ENCODE results near the gene ECT2L. TPM values are rescaled to one million over a fixed set of nuclear protein-coding genes. Genes with fewer than 3 reads are reported as not detected.

ECT2L gene
- total and polyA plus RNA-seq, 5 experiments from 2014 or later, result 0.05 to 0.26 TPM; not detected in 3

Other genes starting within 250 kb of the ECT2L start
- 10 to 100 TPM; 28.9 to 30.1 TPM for gene CCDC28A, start 22.3 kb upstream of the ECT2L start, total RNA-seq
- gene CCDC28A, start 22.3 kb upstream of the ECT2L start, polyA plus RNA-seq, result 10 to 100 TPM; 51.3 to 68.2 (median 51.8) TPM
- 10 to 100 TPM; 69.9 to 70.0 TPM for gene REPS1, start 192.2 kb downstream of the ECT2L start, total RNA-seq
- gene REPS1, start 192.2 kb downstream of the ECT2L start, polyA plus RNA-seq, result 10 to 100 TPM; 19.4 to 45.3 (median 28.4) TPM
- gene ABRACL, start 232.7 kb downstream of the ECT2L start, total RNA-seq, result 100 to 1,000 TPM; 105 to 112 TPM
- gene ABRACL, start 232.7 kb downstream of the ECT2L start, polyA plus RNA-seq, result 100 to 1,000 TPM; 210 to 228 (median 217) TPM